GM21529 (cell line): ENCODE results near the gene EFNA5.
"Not testable (repeated sequence)": the region's sequence is repeated elsewhere in the genome, so short reads cannot be mapped to it uniquely, and the experiment has no call there.

Source experiments
- ATAC-seq: cut with Tn5 transposase; IDR thresholded peaks from one replicate; pipeline ENCODE4 v1.9.1; 2021; ENCODE audit not compliant: unreplicated experiment

The EFNA5 gene

DNA sequence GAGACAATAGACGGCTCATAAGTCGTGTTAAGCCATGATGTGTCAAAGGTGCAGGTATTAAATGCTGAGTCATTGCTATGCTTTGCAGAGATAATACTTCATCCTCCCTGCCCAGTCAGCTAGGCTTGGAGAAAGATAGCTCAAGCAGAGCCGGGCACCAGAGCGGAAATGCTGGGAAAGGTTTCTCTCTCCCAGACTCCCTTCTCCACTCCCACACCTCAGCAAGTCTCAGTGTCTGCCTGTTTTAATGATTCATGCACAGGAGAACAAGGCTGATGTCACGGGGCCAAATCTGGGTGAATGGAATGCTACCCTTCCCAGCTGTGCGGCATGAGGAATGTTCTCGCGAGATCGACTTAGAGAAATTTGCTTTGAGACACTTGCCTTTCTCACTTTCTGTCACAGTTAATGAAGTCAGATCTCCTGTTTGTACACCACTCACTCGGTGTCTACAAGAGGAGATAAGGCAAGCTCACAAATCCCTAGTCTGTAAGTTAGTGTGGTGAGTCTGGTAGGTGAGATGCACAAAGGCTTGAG lies 204.4 kb downstream of the EFNA5 start:
- no peak for ATAC-seq

DNA sequence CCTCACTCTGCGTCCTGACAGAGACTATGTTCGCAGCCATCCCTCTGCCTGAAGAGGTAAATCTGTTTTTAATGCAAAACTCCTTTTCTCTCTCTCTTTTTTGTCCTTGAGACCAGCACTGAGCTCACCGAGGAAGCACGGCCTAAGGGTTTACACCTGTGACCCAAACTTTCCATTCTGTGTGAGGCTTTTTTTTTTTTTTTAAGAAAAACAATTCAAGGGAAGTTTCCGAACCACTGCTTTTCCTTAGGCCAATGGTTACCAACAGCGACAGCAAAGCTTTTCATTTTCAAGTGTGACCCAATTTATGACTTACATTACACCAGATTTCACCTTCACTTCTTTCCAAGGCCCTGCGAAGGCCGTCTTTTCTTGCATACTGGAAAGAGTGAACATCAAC lies 205.9 kb downstream of the EFNA5 start:
- no peak for ATAC-seq

DNA sequence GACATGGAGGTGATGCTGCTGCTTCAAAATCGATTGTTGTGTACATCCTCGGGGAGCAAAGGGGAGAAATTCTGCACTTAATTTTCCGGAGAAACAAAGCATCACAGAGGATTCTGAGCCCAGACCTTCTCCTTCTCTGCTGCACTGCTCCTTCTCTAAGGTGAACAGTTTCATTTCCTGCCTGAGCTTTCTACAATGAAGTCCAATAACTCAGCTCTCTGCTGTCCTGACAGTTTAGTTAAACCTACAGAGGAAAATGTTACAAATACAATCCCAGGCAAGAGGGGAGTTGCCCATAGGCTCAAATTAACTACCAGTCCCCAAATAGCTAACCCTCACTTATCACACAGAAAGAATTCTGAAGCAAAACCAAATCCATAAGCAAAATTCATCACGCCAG lies 206.3 kb downstream of the EFNA5 start:
- ATAC-seq: peak; percentile 59

DNA sequence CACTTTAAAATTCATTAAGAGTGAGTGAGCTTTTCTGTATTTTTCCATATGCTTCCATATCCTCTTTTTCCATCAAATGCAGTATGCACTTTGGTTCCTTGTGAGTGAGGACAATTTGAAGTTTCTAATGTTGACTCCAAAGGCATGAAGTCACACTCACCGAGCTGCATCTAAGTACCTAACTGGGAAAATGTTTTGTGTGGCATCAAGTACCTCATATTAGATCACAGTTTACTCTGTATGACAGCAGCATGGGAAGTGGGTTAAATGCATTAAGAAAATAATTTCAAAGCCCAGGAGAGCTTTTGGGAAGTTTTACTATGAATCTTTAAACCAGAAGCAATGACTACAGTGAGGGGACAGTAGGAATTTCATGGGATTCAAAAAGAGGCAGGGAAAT lies 207.0 kb downstream of the EFNA5 start:
- no peak for ATAC-seq

DNA sequence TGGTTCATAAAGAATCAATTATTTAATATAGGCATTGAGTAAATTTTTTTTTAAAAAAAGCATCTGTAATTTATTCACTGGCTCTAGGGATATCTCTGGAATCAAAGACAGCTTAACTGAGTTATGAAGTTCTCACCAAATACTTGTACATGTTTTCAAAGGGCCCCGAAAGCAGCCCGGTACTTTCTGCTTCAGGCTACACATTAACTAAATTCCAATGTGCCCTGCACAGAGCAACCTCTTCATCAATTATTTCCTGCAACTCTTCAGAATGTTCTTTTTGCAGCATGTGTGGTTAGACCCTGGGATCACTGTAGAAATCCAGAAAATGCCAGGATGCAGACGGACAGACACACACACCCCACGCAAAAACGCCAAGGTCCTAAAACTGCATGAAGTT lies 209.0 kb downstream of the EFNA5 start:
- ATAC-seq: no peak

DNA sequence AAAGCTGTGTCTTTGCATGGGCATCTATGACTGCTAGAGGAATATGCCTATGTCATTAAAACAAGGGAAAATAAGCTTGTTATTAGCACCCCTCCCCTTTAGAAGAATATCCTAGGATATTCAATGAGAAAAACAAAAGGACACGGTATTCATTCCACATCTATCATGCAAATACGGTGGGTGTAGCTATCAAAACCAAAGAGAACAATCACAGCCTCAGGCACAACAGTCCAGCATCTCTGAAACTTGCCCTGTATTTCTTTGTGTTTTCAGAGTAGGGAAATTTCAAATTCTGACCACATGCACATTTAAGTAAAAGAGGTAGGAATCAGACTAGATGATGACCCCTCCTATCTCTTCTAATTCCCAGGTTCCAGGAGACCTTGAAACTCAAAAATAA lies 209.9 kb downstream of the EFNA5 start:
- no peak for ATAC-seq

DNA sequence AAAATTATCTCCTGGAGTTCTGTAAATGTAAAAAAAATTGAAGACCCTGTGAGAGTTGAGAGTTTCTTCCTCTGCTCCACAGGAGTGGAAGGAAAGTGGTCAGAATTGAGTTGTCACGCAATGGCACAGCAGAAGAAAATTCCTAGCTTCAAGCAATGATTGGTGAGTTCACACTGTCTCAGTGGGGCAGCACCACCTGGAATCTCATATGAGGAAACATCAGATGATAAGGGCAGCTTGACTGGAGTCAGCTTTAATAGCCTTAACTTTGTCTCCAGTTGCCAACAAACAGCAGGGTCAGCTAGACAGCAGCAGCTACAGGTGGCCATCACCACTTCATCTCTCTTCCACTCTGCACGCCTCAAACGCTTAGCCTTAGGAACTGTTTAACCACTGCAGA lies 211.1 kb downstream of the EFNA5 start:
- ATAC-seq: no peak

DNA sequence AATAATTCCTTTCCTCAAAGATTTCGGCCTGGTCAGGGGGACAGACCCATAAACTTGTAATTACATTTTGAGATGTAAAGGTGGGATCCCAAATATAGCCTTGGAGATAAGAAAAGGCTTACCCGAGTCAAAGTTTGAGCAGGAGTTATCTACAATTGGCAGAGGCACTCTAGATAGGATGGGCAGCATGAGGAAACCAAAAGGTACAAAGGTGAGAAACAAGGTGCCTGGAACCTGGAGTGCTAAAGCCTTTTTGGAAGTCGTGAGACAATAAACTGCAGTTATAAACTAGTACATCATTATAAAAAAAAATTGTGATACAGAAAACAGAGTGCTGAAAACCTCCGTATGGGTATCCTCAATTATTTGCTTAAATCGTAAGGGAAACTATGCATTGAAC lies 212.4 kb downstream of the EFNA5 start:
- no peak for ATAC-seq

DNA sequence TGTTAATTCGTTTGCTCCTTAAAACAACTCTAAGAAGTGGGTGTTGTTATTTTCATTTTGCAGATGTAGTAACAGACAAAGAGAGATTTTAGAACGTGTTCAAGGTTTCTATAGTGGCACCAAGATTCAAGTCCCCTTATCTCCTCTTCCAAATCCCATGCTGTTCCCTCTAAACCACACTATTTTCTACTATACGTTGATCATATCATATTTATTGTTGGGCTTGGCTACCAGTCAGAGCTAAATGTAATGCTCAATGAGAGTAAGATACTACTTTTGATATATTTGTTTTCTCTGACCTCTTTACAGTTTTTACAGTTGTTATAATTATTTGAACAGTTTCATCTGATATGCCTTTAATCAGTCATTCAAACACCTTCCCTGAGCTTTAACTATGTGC lies 212.9 kb downstream of the EFNA5 start:
- no peak for ATAC-seq

DNA sequence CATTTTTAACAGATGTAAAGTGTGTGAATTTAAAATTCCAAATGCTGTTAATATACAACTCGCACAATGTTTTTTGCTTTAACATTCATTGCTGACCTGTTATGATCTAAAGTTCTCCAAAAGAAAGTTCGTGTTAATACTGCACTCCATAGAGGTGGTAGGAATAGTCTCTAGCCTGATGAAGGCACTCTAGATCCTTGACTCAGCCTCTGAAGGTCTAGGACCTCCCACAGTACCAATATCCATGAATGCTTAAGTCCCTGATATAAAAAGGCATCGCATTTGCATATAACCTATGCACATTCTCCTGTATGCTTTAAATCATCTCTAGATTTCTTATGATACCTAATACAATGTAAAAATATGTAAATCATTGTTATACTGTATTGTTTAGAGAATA lies 213.6 kb downstream of the EFNA5 start:
- no peak for ATAC-seq

DNA sequence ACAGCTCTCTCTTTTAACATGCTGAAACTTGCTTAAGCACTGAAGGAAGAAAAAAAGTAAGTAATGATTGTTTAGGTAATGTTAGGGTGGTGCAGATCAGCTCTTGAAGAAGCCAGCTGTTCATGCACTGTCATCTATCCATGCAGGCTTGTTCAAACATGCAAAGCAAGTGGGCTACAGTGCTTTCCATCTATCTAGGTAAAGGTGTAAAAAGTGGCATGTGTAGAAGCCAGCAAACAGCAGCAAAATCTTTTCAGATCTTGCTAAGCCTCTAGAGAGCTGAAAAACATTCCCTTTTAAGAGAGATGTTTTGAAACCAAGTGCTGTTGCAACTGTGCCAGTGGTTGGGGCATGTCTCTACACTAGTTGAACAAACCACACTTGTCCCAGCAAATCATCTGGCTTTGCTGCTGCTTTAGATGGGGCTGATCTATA lies 214.4 kb downstream of the EFNA5 start:
- ATAC-seq: peak; percentile 73

DNA sequence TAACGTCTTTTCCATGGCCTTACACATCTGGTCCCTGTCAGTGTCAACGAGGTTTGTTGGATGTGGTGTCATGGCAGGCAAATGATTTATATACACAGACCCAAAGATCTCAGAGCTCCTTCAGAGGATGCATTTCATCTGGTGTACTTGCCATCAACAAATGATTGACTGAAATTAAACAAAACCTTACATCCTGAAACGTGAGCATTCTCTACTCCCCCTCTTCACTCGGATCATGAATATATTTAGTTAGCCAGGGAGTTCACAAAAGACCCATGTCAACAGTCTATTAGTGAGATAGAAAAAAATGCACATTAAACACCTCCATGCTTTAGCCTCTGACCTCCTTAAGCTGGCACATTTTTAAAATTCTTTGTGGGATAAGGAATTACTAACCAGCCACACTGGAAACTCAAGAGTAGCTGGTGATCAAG lies 215.6 kb downstream of the EFNA5 start:
- ATAC-seq: no peak

DNA sequence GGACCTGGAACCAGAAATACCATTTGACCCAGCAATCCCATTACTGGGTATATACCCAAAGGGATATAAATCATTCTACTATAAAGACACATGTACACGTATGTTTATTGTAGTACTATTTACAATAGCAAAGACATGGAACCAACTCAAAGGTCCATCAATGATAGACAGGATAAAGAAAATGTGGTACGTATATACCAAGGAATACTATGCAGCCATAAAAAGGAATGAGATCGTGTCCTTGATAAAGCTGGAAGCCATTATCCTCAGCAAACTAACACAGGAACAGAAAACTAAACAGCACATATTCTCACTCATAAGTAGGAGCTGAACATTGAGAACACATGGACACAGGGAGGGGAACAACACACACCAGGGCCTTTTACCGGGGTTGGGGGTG lies 218.9 kb downstream of the EFNA5 start:
- ATAC-seq: not testable (repeated sequence)

DNA sequence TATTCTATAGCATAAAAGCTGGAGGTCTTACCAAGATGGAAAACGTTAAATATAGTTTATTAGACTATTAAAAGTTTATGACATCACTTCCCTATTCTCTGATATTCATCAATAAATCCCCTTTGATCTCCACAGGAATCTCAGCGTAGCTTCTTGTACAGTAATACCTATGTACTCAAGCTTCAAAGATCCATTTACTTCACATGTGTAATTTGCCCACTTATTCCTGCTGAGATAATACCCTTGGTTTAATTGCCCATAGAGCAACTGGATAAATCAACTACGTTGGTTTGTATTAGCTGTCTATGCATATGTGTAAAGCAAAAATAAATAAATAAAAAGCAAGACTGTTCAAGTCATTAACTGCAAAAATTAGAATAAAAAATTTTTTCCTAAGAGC lies 219.7 kb downstream of the EFNA5 start:
- ATAC-seq: no peak

DNA sequence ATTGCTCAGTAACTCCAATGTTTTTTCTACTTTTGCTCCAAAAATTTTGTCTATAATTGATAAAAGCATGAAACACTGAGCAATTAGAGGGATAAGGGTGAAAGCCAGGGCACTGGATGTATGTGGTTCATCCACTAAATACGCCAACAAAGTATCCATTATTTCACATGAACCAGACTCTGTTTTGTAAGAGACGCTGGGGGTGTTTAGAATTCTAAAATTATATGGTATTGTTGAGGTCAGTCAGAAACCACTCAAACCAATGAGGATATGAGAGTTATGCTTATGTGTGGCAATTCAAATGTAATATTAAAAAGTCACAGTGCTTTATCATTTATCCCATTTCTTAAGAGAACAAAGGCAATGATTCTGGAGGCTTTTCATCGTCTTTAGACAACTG lies 220.2 kb downstream of the EFNA5 start:
- ATAC-seq: no peak

DNA sequence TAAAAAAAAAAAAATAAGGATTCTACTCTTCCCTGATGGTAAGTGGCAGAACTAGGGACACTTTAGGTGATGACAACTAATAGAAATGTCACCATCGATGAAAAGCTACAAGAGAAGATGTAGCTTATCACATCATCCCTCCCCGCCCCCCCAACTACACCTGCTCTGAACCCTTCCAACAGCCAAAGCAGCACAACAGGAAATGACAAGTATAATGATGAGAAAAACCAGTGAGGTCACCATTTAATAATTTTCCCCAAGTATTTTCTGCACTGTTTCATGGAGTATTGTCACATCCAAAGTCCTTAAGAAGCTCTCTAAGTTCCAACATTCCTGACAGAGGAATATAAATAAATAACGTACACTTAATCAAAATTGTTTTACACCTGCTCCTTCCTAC lies 221.4 kb downstream of the EFNA5 start:
- ATAC-seq: no peak

DNA sequence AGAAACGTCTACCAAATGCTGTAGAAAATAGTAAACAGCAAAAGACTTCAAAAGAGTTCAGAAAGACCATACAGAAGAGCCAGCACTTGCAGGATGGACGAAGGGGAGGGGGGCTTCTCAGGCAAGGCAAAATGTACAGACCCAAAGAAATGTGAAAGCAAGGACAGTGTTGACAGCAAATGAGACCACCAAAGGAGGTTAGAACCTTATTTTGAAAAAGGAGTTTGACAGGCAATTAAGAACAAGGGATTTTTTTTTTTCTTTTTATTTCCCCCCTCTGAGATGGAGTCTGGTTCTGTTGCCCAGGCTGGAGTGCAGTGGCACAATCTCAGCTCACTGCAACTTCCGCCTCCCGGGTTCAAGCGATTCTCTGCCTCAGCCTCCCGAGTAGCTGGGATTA lies 223.2 kb downstream of the EFNA5 start:
- ATAC-seq: no peak

DNA sequence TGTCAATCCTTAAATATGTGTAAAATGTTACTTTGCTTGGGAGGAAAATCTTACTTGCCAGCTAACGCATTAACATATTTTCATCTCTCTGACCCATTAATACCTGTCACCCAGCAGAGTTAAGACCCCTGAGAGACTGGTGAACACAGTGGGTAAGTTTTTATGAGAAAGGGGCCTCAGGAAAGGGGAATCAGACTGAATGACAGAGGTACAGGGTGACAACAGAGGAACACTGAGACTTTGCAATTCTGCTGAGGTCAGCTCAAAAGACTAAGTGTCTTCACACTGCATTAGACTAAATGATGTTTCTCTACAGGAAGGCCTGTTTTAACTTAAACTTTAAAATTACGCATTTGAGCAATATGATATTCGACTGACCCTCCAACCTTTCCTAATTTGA lies 223.8 kb downstream of the EFNA5 start:
- no peak for ATAC-seq

DNA sequence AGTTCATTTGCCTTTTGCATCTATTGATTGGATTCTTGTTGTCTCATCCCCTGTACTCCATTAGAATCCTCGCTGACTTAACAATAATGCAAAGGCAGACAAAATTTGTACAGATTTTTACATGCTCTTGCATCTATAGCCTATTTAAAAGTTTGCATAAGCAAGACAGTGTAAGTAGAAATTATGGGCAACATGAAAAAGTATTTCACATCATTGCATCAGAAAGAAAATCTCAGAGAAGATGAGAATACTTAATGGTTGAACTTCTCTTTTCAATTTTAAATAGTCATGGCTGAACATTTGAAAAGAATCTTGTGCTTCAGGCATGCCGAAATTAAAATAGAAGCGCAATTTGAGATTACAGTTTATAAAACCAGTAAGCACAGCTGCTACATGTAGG lies 226.4 kb downstream of the EFNA5 start:
- no peak for ATAC-seq

DNA sequence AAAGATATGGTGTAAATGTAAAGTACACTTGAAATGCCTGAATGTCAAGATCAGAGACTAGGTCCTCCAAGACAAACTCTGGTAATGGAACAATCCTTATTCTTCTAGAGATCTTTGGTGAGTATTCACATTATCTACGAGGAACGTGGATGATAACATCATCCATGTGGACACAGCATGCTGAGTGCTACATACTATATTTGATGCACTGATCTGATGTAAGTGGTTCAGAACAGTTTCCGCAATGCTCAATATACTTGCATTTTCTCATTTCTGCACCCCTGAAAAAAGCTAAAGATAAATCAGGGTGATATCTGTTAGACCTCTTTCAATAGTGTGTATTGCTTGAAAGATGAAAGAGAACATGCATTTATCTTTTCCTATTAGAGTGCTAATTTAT lies 226.8 kb downstream of the EFNA5 start:
- ATAC-seq: no peak

DNA sequence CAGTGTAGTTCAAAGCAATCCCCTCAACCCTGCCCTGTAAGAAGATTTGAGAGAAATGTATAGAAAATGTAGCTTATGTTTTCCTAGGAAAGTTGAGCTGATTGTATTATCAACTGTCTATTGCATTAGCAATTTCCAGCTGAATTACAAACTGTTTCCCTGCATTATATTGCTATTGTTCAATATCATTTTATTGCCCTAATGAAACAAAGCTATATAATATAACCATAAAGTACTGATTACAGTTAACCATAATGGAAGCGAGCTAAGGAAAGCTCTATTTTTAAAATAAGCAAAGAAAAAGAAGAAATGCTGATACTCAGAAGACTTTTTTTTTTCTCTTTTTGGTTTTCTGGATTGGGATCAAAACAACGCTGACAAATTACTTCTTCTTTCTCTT lies 228.3 kb downstream of the EFNA5 start:
- no peak for ATAC-seq

DNA sequence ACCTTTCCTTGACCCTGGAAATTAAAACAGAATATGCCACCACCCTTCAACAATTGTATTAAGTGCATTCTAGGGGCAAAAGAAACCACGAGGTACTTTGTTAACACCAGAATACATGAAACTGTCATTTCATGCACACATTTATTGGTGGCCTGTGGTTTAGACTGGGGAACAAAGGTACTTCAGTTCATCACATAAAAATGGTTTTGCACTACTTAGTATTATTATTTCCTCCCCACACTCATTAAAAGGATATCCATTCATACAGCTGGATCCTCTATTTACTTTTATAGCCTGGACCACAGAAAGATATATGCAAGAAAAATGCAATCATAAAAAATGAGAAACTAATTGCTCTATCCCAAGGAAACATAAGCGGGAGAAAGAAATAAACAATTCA lies 230.9 kb downstream of the EFNA5 start:
- ATAC-seq: no peak

DNA sequence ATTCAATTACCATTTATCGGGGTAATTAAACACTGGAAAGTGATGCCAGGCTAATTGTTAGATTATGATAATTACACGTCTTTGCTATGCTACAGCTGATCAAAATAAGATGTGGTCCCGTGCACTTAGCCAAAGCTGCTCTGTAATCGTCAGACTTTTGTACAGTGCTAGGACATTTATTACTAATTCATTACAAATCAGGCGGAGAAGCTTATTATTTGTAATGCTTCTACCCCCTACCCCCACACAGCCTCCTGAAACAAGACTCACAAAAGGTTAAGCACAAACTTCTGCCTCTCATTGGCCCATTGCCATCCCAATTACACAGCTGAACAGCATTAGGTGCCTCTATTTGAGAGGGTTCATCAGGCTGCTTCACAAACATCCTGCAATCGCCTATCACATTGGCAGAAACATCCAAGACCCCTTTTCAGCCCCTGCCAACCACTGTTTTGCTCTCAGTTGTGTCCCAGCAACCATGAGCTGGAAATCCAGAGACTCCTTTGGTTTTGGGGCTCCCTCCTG lies 232.7 kb downstream of the EFNA5 start:
- no peak for ATAC-seq

DNA sequence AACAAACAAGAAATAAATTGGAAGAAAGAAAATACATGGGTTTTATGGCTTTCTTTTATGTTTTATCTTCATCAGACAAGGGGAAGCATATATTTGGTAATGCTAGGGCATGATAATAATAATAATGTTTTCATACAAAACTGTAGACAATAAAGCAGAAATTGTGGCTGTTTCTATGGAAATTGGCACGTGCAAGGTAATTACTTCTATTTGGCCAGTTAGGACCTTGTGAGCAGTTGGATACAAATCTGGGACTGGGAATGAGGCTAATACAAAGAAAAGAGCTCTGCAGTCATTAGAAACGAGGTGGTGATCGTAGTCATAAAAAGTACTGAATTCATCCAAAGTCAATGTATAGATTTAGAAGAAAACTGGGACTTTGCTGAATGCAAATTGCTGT lies 233.6 kb downstream of the EFNA5 start:
- no peak for ATAC-seq
